Adrenal gland (tissue), 12 donors: ENCODE data around the gene CXXC5. TPM values are rescaled to one million over a fixed set of nuclear protein-coding genes. Genes with fewer than 3 reads are reported as not detected.

ENCODE experiments used
- DNase-seq, 7 donors: peaks; one replicate each; pipeline ENCODE4 v3.0.0-alpha.2; 2019 to 2020
- H3K27ac ChIP-seq, 5 donors: fragments of 200-600 bp; sonication (generic) in 4 of 5; 1 replicate in 3 of 5; 2 replicates in 2 of 5; pipeline versions ENCODE4 v1.5.1 to v1.8.0; 2016 to 2020; ENCODE audit warnings: mild to moderate bottlenecking in 1 of 5
- H3K27me3 ChIP-seq: fragments of 200-600 bp; 2 replicates; pipeline ENCODE4 v1.8.0; 2021
- H3K36me3 ChIP-seq, 2 donors: fragments of 200-600 bp; replicated peaks in 1 of 2; 1 replicate in 1 of 2; 2 replicates in 1 of 2; pipeline versions ENCODE4 v1.5.1 to v1.8.0; 2018 to 2022
- H3K4me1 ChIP-seq, 2 donors: fragments of 200-600 bp; replicated peaks in 1 of 2; 1 replicate in 1 of 2; 2 replicates in 1 of 2; pipeline versions ENCODE4 v1.5.1 to v1.8.0; 2018 to 2021
- H3K4me3 ChIP-seq, 4 donors: fragments of 200-600 bp; sonication (generic) in 3 of 4; one replicate each; pipeline ENCODE4 v1.5.1; 2016 to 2018
- H3K9me3 ChIP-seq, 3 donors: fragments of 200-600 bp; sonication (generic) in 1 of 3; replicated peaks in 1 of 3; 1 replicate in 2 of 3; 2 replicates in 1 of 3; pipeline versions ENCODE4 v1.5.1 to v1.8.0; 2016 to 2021
- CTCF ChIP-seq, 6 experiments: fragments of 450-650 bp in 4 of 6; fragments of 200-600 bp in 2 of 6; sonication (generic) in 1 of 6; IDR thresholded peaks; 1 replicate in 5 of 6; 2 replicates in 1 of 6; pipeline versions ENCODE4 v1.5.1 to v1.8.0; 2016 to 2021; ENCODE audit warnings: antibody characterized with exemption in 6 of 6, mild to moderate bottlenecking in 2 of 6, moderate library complexity in 1 of 6
- POLR2A ChIP-seq, 2 donors: fragments of 450-650 bp; IDR thresholded peaks; one replicate each; pipeline ENCODE4 v1.6.1; 2017; ENCODE audit warnings: antibody characterized with exemption in 2 of 2, mild to moderate bottlenecking in 2 of 2, moderate library complexity in 1 of 2
- WGBS, 4 donors: extraction: QIAGEN DNeasy Blood & Tissue Kit in 2 of 4; methylation state at CpG; one replicate each; pipeline versions ENCODE4 v1.1.5 to v1.1.7; 2013 to 2017; 5-methylcytosine and 5-hydroxymethylcytosine counted together
- intact Hi-C, 2 donors: fragments of 100-400 bp; cut with DNase I; formaldehyde crosslinking; loops; one replicate each; pipeline versions ENCODE4 v1.14.1 to v1.15.0; 2022 to 2023
- polyA plus RNA-seq, 3 donors: library from polyadenylated mRNA; stranded (reverse); fragments of 200-250 nt in 2 of 3; fragments of 350-450 nt in 1 of 3; fragmentation: Illumina TruSeq in 1 of 3; extraction: RNeasy Lipid Tissue Mini Kit (QIAGEN cat#74804) in 1 of 3; gene quantifications; one replicate each; pipeline ENCODE4 v1.2.3, GENCODE V29; 2013 to 2014
- total RNA-seq, 9 donors: library from RNA; depleted of rRNA in 4 of 9; stranded (reverse); fragments of >200 nt in 4 of 9; fragments of 120-200 nt in 1 of 9; fragmentation: NEBNext Ultra II Directional in 1 of 9; extraction: Animal tissue kit (Norgen Biotek cat#: 25700) in 1 of 9; gene quantifications; one replicate each; pipeline versions ENCODE4 v1.1.0 to v1.2.4, GENCODE V29; 2013 to 2023
- donor health status: healthy with polysubstance abuse.
- donor health status: Bipolar disorder and iron deficiency.
- donor health status: DM: yes; HTN: yes; CAD: no.
- donor health status: DM: no; HTN: no; CAD: no.
- donor health status: DM: no; HTN: no; CAD: no.
- donor health status: DM: yes; HTN: yes; CAD: no.

CXXC5 gene
- total and polyA plus RNA-seq, 12 donors = 16.2 to 79.3 (median 34.7) TPM

GRCh38 chr5:139686356-139686705, 38.2 kb downstream of the CXXC5 start:
- intact Hi-C loops = loop anchor here (5.0 kb wide), 2 partner anchors 39 to 49 kb away; partner anchors contain the start of gene CXXC5 (in 1 of the 2)
- no peaks in the 10 kb centered on the region for H3K9me3 ChIP-seq

GRCh38 chr5:139686706-139687441, 38.7 kb downstream of the CXXC5 start:
- H3K27me3 ChIP-seq = no peaks in the 10 kb centered on the region
- no peaks in the 10 kb centered on the region for H3K9me3 ChIP-seq
- H3K4me3 ChIP-seq = no peak overlapping the region
- peak overlapping the region in 1 of 5 donors; percentile 40 for H3K27ac ChIP-seq
- intact Hi-C loops = loop anchor here (5.0 kb wide), 2 partner anchors 40 to 50 kb away; partner anchors contain the start of gene CXXC5 (in 1 of the 2)
- 71 to 88% (median 82%) methylated on average over 9 to 18 of the region's 18 CpGs for WGBS, 4 donors
- H3K36me3 ChIP-seq = peaks cover 0 to 14% of the 10 kb centered on the region in 2 donors
- TF ChIP-seq CTCF (IDR thresholded peaks at IDR 0.05) = no peak
- peaks cover 10 to 26% of the 10 kb centered on the region in 2 donors for H3K4me1 ChIP-seq
- peak in 2 of 7 donors; percentile 45 to 49 for DNase-seq

More at GRCh38 chr5:139686356-139686705, 38.2 kb downstream of the CXXC5 start:
- Histone ChIP-seq H3K27me3 (no peaks in the 10 kb centered on the region), H3K27ac (peak overlapping the region in 1 of 5 donors; percentile 40), H3K4me1 (peaks cover 10 to 26% of the 10 kb centered on the region in 2 donors), H3K4me3 (no peak overlapping the region), H3K36me3 (peaks cover 0 to 17% of the 10 kb centered on the region in 2 donors)
- TF ChIP-seq POLR2A (IDR thresholded peaks at IDR 0.05) (no peak), CTCF (IDR thresholded peaks at IDR 0.05) (no peak)
- 75 to 89% (median 86%) methylated on average over 5 of the region's 5 CpGs for WGBS, 4 donors
- no peak for DNase-seq

DNA sequence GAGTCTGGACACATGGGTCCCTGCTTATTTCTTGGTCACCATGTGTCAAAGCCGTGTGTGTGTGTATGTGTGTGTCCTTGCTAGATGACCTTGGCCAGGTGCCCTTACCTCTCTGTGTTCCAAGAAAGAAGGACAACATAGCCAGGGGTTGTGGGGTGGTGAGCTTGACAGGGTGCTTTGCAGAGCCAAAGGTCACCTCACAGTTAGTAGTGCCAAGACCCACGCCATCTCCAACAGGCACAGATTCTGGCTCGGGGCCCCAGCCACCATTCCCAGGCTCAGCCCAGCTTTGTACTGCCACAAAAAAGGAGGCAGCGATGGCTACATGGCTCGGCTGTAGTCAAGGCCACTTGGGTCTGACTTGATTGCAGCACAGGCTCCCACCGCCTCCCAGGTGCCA, 39.5 kb downstream of the CXXC5 start:
- no peak for TF ChIP-seq POLR2A (IDR thresholded peaks at IDR 0.05)
- no peak for TF ChIP-seq CTCF (IDR thresholded peaks at IDR 0.05)
- intact Hi-C loops = loop anchor here (5.0 kb wide), 2 partner anchors 40 to 50 kb away; partner anchors contain the start of gene CXXC5 (in 1 of the 2)
- peak overlapping the region in 2 of 5 donors; percentile 23 to 40 for H3K27ac ChIP-seq
- peak in 4 of 7 donors; percentile 52 to 69 (median 61) for DNase-seq
- H3K4me3 ChIP-seq = no peak overlapping the region
- H3K27me3 ChIP-seq = no peaks in the 10 kb centered on the region
- 38 to 69% (median 49%) methylated on average over 1 to 6 of the region's 6 CpGs for WGBS, 4 donors
- H3K4me1 ChIP-seq = peaks cover 10 to 26% of the 10 kb centered on the region in 2 donors
- H3K9me3 ChIP-seq = no peaks in the 10 kb centered on the region
- H3K36me3 ChIP-seq = peaks cover 0 to 13% of the 10 kb centered on the region in 2 donors

GRCh38 chr5:139688088-139688702, 40.0 kb downstream of the CXXC5 start:
- TF ChIP-seq CTCF (IDR thresholded peaks at IDR 0.05) (no peak), POLR2A (IDR thresholded peaks at IDR 0.05) (no peak)
- peaks cover 0 to 8% of the 10 kb centered on the region in 2 donors for H3K36me3 ChIP-seq
- H3K27me3 ChIP-seq = no peaks in the 10 kb centered on the region
- H3K27ac ChIP-seq = peak overlapping the region in 2 of 5 donors; percentile 23 to 40
- H3K9me3 ChIP-seq = no peaks in the 10 kb centered on the region
- no peak for DNase-seq
- WGBS, 4 donors = 72 to 79% (median 77%) methylated on average over 7 to 14 of the region's 14 CpGs
- intact Hi-C loops = loop anchor here (5.0 kb wide), 2 partner anchors 41 to 51 kb away; partner anchors contain the start of gene CXXC5 (in 1 of the 2)
- H3K4me1 ChIP-seq = peaks cover 10 to 26% of the 10 kb centered on the region in 2 donors
- H3K4me3 ChIP-seq = no peak overlapping the region
